Neural cell (in vitro differentiated cells): ENCODE measurements around the gene NPC1. TPM values are rescaled to one million over a fixed set of nuclear protein-coding genes. Genes with fewer than 3 reads are reported as not detected.

ENCODE experiments used
- H2AFZ ChIP-seq: fragments of 200-600, 300-800 bp; sonication (generic), shearing (Covaris generic); 2 replicates; pipeline ENCODE4 v1.6.0; 2014; ENCODE audit warnings: low read depth, mild to moderate bottlenecking, antibody characterized with exemption, low read length, moderate library complexity
- H3F3A ChIP-seq: fragments of 200-600 bp; shearing (Covaris generic); 2 replicates; pipeline ENCODE4 v1.6.1; 2016; ENCODE audit warnings: mild to moderate bottlenecking, moderate library complexity, mixed read lengths, antibody characterized with exemption, low read length; ENCODE audit not compliant: insufficient read depth, poor library complexity, severe bottlenecking
- H3K27ac ChIP-seq: fragments of 200-600, 300-800 bp; sonication (generic), shearing (Covaris generic); 2 replicates; pipeline ENCODE4 v1.5.1; 2014; ENCODE audit warnings: mild to moderate bottlenecking, low read length, moderate library complexity
- H3K27me3 ChIP-seq: fragments of 300-800, 200-600 bp; sonication (generic), shearing (Covaris generic); 2 replicates; pipeline ENCODE4 v1.6.0; 2014; ENCODE audit warnings: mild to moderate bottlenecking, low read depth, low read length, moderate library complexity; ENCODE audit not compliant: insufficient read depth
- H3K36me3 ChIP-seq: fragments of 300-800, 200-600 bp; sonication (generic), shearing (Covaris generic); 2 replicates; pipeline ENCODE4 v1.5.1; 2014; ENCODE audit warnings: mild to moderate bottlenecking, antibody characterized with exemption, low read length, moderate library complexity; ENCODE audit not compliant: insufficient read depth
- H3K4me2 ChIP-seq: fragments of 300-800, 200-600 bp; sonication (generic), shearing (Covaris generic); 2 replicates; pipeline ENCODE4 v1.6.0; 2014; ENCODE audit warnings: mild to moderate bottlenecking, low read length
- H3K4me3 ChIP-seq: fragments of 300-800, 200-600 bp; sonication (generic), shearing (Covaris generic); 2 replicates; pipeline ENCODE4 v1.5.1; 2014; ENCODE audit warnings: mild to moderate bottlenecking, low read length, moderate library complexity
- H3K79me2 ChIP-seq: fragments of 200-600 bp; shearing (Covaris generic); replicated peaks from 2 replicates; pipeline ENCODE4 v1.6.0; 2014; ENCODE audit warnings: mild to moderate bottlenecking, low read length, moderate library complexity; ENCODE audit not compliant: insufficient read depth
- H3K9ac ChIP-seq: fragments of 300-800, 200-600 bp; sonication (generic), shearing (Covaris generic); 2 replicates; pipeline ENCODE4 v1.6.1; 2016; ENCODE audit warnings: mild to moderate bottlenecking, low read length, mixed read lengths
- H3K9me2 ChIP-seq: fragments of 200-600 bp; shearing (Covaris generic); 2 replicates; pipeline ENCODE4 v1.6.1; 2016; ENCODE audit warnings: mild to moderate bottlenecking, low read length, mixed read lengths; ENCODE audit not compliant: insufficient read depth
- H3K9me3 ChIP-seq: fragments of 200-600, 300-800 bp; sonication (generic), shearing (Covaris generic); 2 replicates; pipeline ENCODE4 v1.6.1; 2016; ENCODE audit warnings: mild to moderate bottlenecking, mixed run types, low read length, moderate library complexity, mixed read lengths
- H4K20me1 ChIP-seq: fragments of 200-600 bp; shearing (Covaris generic); 2 replicates; pipeline ENCODE4 v1.6.1; 2016; ENCODE audit warnings: mild to moderate bottlenecking, mixed run types; ENCODE audit not compliant: insufficient read depth
- CTCF ChIP-seq: fragments of 450-650 bp; IDR thresholded peaks from 2 replicates; pipeline ENCODE4 v1.5.1; 2014; ENCODE audit warnings: antibody characterized with exemption, mild to moderate bottlenecking, moderate library complexity; ENCODE audit not compliant: poor library complexity, severe bottlenecking
- EP300 ChIP-seq: fragments of 450-650 bp; conservative IDR thresholded peaks from 2 replicates; pipeline ENCODE4 v1.6.1; 2014; ENCODE audit warnings: antibody characterized with exemption, mild to moderate bottlenecking, moderate library complexity; ENCODE audit not compliant: poor library complexity, severe bottlenecking
- EZH2 ChIP-seq: fragments of 200-600, 300-800 bp; shearing (Covaris generic), sonication (generic); IDR thresholded peaks from 2 replicates; pipeline ENCODE4 v1.6.1; 2014; ENCODE audit warnings: antibody characterized with exemption, low read length, borderline replicate concordance, mild to moderate bottlenecking; ENCODE audit not compliant: insufficient read depth, poor library complexity, severe bottlenecking
- MXI1 ChIP-seq: fragments of 450-650 bp; conservative IDR thresholded peaks from 2 replicates; pipeline ENCODE4 v1.6.1; 2014; ENCODE audit warnings: antibody characterized with exemption, mild to moderate bottlenecking; ENCODE audit not compliant: poor library complexity, severe bottlenecking
- POLR2AphosphoS5 ChIP-seq: IDR thresholded peaks from 2 replicates; pipeline ENCODE4 v1.6.1; 2012
- RAD21 ChIP-seq: fragments of 450-650 bp; conservative IDR thresholded peaks from 2 replicates; pipeline ENCODE4 v1.6.1; 2014; ENCODE audit warnings: antibody characterized with exemption, mild to moderate bottlenecking, moderate library complexity
- REST ChIP-seq: IDR thresholded peaks from 2 replicates; pipeline ENCODE4 v1.6.1; 2012; ENCODE audit warnings: borderline replicate concordance
- SMC3 ChIP-seq: fragments of 450-650 bp; conservative IDR thresholded peaks from 2 replicates; pipeline ENCODE4 v1.6.1; 2014; ENCODE audit warnings: antibody characterized with exemption, mild to moderate bottlenecking, moderate library complexity; ENCODE audit not compliant: poor library complexity
- TAF1 ChIP-seq: IDR thresholded peaks from 2 replicates; pipeline ENCODE4 v1.6.1; 2012; ENCODE audit warnings: low read depth
- polyA plus RNA-seq: library from polyadenylated mRNA; depleted of rRNA; stranded (reverse); fragments of >200 nt; gene quantifications from 2 replicates; pipeline ENCODE4 v1.2.3, GENCODE V29; 2014

NPC1 gene
- polyA plus RNA-seq, 1 donor from 2014 or later, result 20.9 TPM

- H3K9me2 ChIP-seq, result no peaks in the 10 kb centered on the region
- H3K79me2 ChIP-seq, result no peaks in the 10 kb centered on the region
- H3K4me3 ChIP-seq, result no peak overlapping the region
- no peak overlapping the region for H3K9ac ChIP-seq
- H3K4me2 ChIP-seq, result no peak overlapping the region
- no peak overlapping the region for H3K27ac ChIP-seq
- H3K27me3 ChIP-seq, result no peaks in the 10 kb centered on the region
- H3K9me3 ChIP-seq, result no peaks in the 10 kb centered on the region
- TF ChIP-seq CTCF, result no peak
- H3K36me3 ChIP-seq, result no peaks in the 10 kb centered on the region
- no peaks in the 10 kb centered on the region for H4K20me1 ChIP-seq
- no peaks in the 10 kb centered on the region for H3F3A ChIP-seq
- H2AFZ ChIP-seq, result no peak overlapping the region
Observed at GRCh38 chr18:23627970-23628369, 41.7 kb upstream of the NPC1 start.

- no peak overlapping the region for H2AFZ ChIP-seq
- no peak overlapping the region for H3K9ac ChIP-seq
- H3K4me3 ChIP-seq, result no peak overlapping the region
- no peak overlapping the region for H3K27ac ChIP-seq
- no peaks in the 10 kb centered on the region for H4K20me1 ChIP-seq
- H3F3A ChIP-seq, result no peaks in the 10 kb centered on the region
- no peaks in the 10 kb centered on the region for H3K9me3 ChIP-seq
- H3K9me2 ChIP-seq, result no peaks in the 10 kb centered on the region
- H3K4me2 ChIP-seq, result no peak overlapping the region
- no peaks in the 10 kb centered on the region for H3K27me3 ChIP-seq
- TF ChIP-seq TAF1 (no peak), RAD21 (no peak), CTCF (no peak), REST (no peak), EP300 (no peak), MXI1 (no peak), EZH2 (no peak), SMC3 (no peak), POLR2AphosphoS5 (no peak)
- H3K79me2 ChIP-seq, result no peaks in the 10 kb centered on the region
- H3K36me3 ChIP-seq, result no peaks in the 10 kb centered on the region
Observed at GRCh38 chr18:23627321-23627720, 41.0 kb upstream of the NPC1 start.
